ENCODE measurements around the gene CFAP45.

GRCh38 chr1:159919236-159919865, 19.4 kb upstream of the CFAP45 start:
- no peak for TF ChIP-seq CTCF (IDR thresholded peaks at IDR 0.05)
- no peak for TF ChIP-seq POLR2AphosphoS5 (IDR thresholded peaks at IDR 0.05)
- no peak for TF ChIP-seq EP300 (IDR thresholded peaks at IDR 0.05; ENCODE audit: low read depth)
- TF ChIP-seq POLR2A (IDR thresholded peaks at IDR 0.05): no peak
